IPS-11a (cell line): Measurements from ENCODE around the gene INTS3.
"Not testable (repeated sequence)": the region's sequence is repeated elsewhere in the genome, so short reads cannot be mapped to it uniquely, and the experiment has no call there.

Experiments used
- H3K4me3 ChIP-seq: one replicate; pipeline ENCODE4 v1.5.1; 2013; ENCODE audit warnings: low read depth, low read length, control low read depth

The INTS3 gene

GRCh38 chr1:153754266-153754665 lies 26.4 kb downstream of the INTS3 start:
- H3K4me3 ChIP-seq = no peak overlapping the region

DNA sequence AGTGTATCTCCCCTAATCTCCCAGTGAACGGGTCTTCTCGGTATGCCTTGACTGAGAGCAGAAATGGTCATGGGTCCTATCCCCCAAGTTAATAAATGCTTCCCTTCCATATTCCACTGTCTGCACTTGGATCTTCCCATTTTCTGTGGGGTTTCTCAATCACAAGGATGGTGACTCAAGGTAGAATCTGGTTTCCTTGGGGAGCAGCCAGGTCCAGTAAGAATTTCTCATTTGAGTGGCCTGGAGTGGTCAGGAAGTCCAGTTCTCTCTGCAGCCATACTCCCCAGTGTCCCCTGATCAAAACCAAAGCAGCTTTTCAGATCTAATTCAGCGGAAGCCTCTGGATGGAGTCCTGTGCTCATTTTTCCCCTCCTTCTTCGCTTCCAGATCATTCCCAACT lies 32.6 kb downstream of the INTS3 start:
- H3K4me3 ChIP-seq = no peak overlapping the region

- H3K4me3 ChIP-seq = no peak overlapping the region
Measured at GRCh38 chr1:153763365-153764225, 35.7 kb downstream of the INTS3 start.

GRCh38 chr1:153764310-153764709 lies 36.5 kb downstream of the INTS3 start:
- no peak overlapping the region for H3K4me3 ChIP-seq

DNA sequence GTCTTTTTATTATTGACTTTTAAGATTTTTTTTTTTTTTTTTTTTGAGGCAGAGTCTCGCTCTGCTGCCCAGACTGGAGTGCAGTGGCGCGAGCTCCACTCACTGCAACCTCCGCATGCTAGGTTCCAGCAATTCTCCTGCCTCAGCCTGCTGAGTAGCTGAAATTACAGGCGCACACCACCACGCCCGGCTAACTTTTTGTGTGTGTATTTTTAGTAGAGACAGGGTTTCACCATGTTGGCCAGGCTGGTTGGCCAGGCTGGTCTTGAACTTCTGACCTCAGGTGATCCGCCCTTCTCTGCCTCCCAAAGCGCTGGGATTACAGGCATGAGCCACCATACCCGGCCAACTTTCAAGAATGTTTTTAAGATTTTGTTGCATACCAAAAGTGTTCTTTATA lies 38.8 kb downstream of the INTS3 start:
- not testable (repeated sequence) for H3K4me3 ChIP-seq

DNA sequence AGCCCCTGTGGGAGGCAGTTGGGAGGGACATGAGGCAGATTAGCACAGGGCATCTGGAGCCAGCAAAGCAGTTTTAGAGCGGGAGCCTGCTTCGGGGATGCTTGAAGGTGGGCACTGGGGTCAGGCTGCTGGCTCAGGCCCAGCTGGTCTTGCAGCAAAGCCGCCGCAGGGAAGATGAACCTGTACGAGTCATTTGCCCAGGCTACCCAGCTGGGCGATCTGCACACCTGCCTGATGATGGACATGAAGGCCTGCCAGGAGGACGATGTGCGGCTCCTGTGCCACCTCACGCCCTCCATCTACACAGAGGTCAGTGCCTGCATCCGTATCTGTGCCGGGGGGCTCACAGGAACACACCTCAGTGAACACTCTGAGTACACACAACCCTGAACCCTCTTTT lies 39.7 kb downstream of the INTS3 start:
- H3K4me3 ChIP-seq = no peak overlapping the region

DNA sequence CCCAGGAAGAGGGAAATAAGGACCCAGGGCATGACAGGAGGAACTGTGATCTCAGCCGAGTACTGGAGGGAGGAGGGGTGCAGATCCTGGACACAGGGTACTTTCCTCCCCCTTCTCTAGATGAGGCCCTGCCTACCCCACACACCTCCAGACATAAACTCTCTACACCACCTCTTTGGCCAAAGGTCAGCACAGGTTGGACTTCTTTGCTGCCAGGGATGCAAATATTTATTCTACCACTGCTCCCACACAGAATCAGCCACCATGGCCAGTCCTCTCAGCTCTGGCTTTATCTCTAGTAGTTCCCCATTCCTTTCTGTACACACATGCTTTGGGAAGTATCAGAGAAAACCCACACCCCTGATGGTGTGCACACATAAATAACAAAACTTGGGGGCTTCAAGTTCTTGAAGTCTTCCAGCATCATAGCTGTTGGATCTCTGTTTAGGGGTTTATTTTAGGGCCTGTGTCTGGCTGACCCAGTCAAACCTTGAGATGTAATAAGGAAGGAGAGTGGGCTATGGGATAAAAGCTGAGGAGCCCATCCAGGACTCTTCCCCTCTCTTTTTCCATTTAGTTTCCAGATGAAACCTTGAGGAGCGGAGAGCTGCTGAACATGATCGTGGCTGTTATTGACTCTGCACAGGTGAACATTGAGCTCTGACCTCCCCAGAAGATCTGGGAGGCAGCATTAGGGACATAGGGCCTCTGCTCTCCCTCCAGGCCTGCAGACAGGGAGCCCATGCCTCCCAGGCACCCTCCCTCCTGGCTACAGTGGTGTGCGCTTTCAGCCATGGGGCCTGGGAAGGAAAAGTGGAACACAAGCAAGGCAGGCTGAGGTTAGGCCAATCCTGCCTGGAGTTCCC lies 40.7 kb downstream of the INTS3 start:
- H3K4me3 ChIP-seq = no peak overlapping the region

- no peak overlapping the region for H3K4me3 ChIP-seq
Measured at GRCh38 chr1:153769221-153769620, 41.4 kb downstream of the INTS3 start.

- no peak overlapping the region for H3K4me3 ChIP-seq
Measured at GRCh38 chr1:153770797-153771196, 42.9 kb downstream of the INTS3 start.

GRCh38 chr1:153771261-153771660 lies 43.4 kb downstream of the INTS3 start:
- no peak overlapping the region for H3K4me3 ChIP-seq

DNA sequence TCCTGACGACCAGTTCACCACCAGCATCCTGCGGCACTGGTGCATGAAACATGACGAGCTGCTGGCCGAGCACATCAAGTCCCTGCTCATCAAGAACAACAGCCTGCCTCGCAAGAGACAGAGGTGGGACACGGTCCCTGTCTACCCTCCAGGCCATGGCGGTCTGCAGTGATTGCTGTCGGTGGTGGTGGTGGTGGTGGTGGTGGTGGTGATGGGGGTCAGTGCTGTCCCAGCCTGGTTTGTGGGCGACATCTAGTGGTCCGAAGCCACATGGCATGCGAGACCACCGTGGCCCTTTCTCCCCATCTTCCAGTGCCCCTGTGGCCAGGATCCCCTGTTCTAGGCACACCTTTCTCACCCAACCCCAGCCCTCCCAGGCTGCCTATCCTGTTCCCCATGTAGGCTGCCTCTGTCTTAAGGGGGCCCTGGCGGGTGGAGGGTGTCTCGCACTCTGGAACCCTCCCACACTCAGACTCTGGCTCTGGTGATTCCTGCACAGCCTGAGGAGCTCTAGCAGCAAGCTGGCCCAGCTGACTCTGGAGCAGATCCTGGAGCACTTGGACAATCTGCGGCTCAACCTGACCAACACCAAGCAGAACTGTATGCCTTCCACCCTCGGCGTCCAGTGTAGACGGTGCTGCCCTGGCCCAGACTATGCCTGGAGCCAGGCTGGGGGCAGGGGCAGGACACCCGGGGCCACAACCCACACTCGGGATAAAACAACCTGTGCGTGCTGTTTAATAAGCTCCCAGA lies 44.2 kb downstream of the INTS3 start:
- no peak overlapping the region for H3K4me3 ChIP-seq

DNA sequence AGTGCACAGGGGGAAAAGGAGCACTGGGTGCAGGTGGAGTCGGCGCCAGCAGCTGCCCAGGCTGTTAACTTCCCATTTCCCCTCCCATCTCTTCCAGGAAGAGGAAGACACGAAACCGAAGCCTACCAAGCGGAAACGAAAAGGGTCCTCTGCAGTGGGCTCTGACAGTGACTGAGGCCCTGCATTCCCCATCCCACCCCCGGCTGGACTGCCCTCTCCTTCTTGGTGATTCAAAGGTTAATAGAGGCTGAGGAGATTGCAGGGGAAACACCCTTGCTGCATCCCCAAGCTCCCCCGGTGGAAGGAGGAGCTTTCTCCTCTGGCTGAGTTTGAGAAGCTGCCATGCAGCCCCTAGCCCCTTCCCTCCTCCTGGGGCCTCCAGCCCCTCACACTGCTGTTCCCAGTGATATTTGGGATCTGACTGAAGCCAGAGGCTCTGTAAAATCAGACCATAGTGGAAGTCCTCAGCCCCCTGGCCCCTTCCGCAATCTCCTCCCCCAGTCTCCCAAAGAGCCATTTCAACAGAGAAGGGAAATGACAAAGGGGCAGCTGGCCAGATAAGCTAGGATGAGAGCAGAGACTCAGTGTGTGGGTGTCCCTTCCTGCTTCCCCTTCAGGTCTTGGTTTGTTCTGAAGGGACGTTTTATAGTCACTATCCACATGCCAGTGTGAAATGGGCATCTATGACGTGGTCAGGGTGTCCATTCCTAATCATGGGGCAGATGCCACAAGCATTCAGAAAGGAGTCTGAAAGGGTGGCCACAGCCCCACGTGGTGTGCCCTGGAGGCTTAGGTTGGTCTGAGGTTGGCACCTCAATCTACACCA lies 45.5 kb downstream of the INTS3 start:
- no peak overlapping the region for H3K4me3 ChIP-seq

DNA sequence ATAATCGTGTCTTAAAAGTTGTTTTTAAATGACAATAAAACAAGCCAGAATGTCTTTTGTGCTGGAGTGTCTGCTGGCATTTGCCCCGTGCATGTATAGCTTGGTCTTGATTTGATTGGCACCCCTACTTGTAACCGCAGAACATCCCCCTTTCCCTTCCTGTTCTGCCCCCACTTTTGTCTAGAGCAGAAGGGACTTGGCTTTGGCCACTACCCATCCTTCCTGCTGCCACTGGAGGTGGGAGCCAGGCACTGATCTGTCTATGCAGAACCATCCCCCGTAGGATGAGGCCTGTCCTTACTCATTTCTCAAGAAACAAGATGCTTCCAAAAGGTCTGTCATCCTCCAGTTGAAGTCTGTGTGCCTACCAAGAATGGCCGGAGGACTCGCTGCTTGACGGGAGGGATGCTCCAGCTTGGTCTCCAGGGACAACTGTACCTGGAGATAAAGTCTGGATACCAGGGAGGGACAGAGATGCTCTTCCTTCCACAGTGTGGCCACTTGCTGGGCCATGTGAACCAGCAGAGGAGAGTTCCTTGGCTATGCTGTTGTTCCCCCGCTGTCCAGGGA lies 46.3 kb downstream of the INTS3 start:
- H3K4me3 ChIP-seq = no peak overlapping the region

DNA sequence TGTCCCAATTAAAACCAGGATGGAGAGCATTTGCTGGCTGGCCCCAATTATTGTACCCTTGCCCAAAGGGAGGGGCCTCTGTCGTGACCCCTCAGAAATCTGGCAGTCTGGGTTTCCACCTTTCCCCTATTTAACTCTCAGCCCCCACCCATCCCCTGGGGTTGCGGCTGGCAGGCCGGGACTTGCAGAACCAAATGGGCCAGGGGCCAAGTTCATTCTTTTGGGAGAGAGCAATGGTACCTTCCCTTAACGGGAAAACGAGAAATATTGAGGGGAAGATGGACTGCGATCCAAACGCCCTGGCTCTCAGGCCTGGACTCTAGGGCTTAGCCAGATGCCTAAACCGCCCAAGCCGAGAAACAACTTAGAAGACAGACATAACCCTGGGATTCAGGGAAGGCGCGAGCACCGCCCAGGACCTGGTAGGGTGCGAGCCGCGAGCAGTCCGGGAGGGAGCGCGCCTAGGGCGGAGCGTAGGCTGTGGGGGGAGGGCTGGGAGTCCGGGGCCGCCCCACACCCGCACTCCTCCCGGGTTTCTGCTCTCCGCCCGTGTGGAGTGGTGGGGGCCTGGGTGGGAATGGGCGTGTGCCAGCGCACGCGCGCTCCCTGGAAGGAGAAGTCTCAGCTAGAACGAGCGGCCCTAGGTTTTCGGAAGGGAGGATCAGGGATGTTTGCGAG lies 47.1 kb downstream of the INTS3 start, which contains the start of gene SLC27A3:
TSS of gene SLC27A3 (plus strand) at position 628 of the 678 bp plus-strand sequence. CDS start 91 bp downstream, outside the sequence.
- peak within 1 kb of the TSS; percentile 79 for H3K4me3 ChIP-seq

DNA sequence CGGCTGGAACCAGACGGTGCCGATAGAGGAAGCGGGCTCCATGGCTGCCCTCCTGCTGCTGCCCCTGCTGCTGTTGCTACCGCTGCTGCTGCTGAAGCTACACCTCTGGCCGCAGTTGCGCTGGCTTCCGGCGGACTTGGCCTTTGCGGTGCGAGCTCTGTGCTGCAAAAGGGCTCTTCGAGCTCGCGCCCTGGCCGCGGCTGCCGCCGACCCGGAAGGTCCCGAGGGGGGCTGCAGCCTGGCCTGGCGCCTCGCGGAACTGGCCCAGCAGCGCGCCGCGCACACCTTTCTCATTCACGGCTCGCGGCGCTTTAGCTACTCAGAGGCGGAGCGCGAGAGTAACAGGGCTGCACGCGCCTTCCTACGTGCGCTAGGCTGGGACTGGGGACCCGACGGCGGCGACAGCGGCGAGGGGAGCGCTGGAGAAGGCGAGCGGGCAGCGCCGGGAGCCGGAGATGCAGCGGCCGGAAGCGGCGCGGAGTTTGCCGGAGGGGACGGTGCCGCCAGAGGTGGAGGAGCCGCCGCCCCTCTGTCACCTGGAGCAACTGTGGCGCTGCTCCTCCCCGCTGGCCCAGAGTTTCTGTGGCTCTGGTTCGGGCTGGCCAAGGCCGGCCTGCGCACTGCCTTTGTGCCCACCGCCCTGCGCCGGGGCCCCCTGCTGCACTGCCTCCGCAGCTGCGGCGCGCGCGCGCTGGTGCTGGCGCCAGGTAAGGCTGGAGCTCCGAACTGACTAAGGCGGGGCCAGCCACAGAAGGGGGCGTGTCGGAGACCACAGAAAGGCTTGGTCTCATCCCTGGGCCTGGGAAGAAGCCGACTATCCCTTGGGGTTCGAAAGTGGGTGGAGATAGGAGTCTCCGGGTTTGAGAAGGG lies 47.8 kb downstream of the INTS3 start:
- H3K4me3 ChIP-seq = peak overlapping the region; percentile 79

DNA sequence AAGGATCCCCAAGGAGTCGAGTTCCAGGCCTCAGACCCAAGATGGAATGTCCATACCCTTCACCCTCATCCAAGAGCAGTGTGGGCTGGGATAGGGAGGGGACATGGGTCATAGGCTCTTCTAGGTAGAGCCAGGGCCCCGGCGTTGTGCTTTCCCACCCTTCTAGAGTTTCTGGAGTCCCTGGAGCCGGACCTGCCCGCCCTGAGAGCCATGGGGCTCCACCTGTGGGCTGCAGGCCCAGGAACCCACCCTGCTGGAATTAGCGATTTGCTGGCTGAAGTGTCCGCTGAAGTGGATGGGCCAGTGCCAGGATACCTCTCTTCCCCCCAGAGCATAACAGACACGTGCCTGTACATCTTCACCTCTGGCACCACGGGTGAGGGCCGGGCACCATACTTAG lies 48.5 kb downstream of the INTS3 start:
- H3K4me3 ChIP-seq = peak overlapping the region; percentile 79

GRCh38 chr1:153776845-153777370 lies 49.1 kb downstream of the INTS3 start:
- no peak overlapping the region for H3K4me3 ChIP-seq

- H3K4me3 ChIP-seq = no peak overlapping the region
Measured at GRCh38 chr1:153777648-153778047, 49.8 kb downstream of the INTS3 start.
